ENCODE measurements around the gene MYOCD. TPM values are rescaled to one million over a fixed set of nuclear protein-coding genes. Genes with fewer than 3 reads are reported as not detected.

Gene MYOCD
- total RNA-seq, 1 experiment from 2014 or later, result not detected

GRCh38 chr17:12640364-12640763 lies 25.3 kb upstream of the MYOCD start:
- Histone ChIP-seq H3K4me1 (ENCODE audit: control insufficient read depth, insufficient read depth, low read length) (no peaks in the 10 kb centered on the region), H3K4me3 (ENCODE audit: low read depth in 2 of 2, low read length in 2 of 2) (no peak overlapping the region), H3K9me3 (ENCODE audit: control insufficient read depth, insufficient read depth, low read depth, low read length) (no peaks in the 10 kb centered on the region), H3K36me3 (ENCODE audit: control insufficient read depth, insufficient read depth, low read length) (no peaks in the 10 kb centered on the region), H3K27me3 (ENCODE audit: control insufficient read depth, insufficient read depth, low read length) (no peaks in the 10 kb centered on the region), H3K27ac (ENCODE audit: low read length) (no peak overlapping the region)
- DNase-seq (ENCODE audit: low read depth, low spot score) (no peak), ATAC-seq (no peak)
- intact Hi-C loops (cut with micrococcal nuclease; ENCODE audit: unreplicated experiment), result no loop called here
- in situ Hi-C loops (cut with HindIII; ENCODE audit: low pct_unique_long_range_greater_than_20kb, low sequenced_read_pairs), result no loop called here
- BruUV-seq (replicated peaks), result no TSS peak
- CTCF ChIA-PET, result no interaction called here
- POLR2A ChIA-PET, result no interaction called here
- TF ChIP-seq TCF7L2 (IDR thresholded peaks at IDR 0.05; ENCODE audit: low read depth, low read length) (no peak), POLR2AphosphoS5 (IDR thresholded peaks at IDR 0.05; ENCODE audit: low read depth, low read length) (no peak), REST (IDR thresholded peaks at IDR 0.05; ENCODE audit: insufficient read depth in 1 of 2, low read depth in 2 of 2, low read length in 1 of 2) (no peak), SIN3A (IDR thresholded peaks at IDR 0.05; ENCODE audit: borderline replicate concordance, insufficient read depth, low read depth, low read length) (no peak)
- TF ChIP-seq, protein P1, sequence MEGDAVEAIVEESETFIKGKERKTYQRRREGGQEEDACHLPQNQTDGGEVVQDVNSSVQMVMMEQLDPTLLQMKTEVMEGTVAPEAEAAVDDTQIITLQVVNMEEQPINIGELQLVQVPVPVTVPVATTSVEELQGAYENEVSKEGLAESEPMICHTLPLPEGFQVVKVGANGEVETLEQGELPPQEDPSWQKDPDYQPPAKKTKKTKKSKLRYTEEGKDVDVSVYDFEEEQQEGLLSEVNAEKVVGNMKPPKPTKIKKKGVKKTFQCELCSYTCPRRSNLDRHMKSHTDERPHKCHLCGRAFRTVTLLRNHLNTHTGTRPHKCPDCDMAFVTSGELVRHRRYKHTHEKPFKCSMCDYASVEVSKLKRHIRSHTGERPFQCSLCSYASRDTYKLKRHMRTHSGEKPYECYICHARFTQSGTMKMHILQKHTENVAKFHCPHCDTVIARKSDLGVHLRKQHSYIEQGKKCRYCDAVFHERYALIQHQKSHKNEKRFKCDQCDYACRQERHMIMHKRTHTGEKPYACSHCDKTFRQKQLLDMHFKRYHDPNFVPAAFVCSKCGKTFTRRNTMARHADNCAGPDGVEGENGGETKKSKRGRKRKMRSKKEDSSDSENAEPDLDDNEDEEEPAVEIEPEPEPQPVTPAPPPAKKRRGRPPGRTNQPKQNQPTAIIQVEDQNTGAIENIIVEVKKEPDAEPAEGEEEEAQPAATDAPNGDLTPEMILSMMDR (IDR thresholded peaks at IDR 0.05), result no peak

DNA sequence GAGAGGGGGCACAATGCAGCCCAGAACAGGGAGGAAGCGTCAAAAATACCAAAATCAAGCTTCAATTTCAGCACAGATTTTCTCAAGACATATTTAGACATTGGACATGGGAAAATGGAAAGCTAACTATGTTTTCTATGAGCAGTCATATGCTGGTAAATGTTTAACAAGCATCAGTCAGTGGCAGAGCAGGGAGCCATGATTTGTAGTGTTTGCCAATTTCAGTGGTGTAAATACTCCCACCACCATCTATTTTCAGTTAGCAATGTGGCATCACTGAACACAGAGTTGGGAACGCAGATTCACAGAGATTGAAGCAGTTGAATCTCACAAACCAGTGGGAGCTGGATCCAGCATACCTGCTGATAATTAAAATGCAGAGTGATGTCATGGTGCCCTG lies 24.6 kb upstream of the MYOCD start:
- H3K4me3 ChIP-seq (ENCODE audit: low read depth in 2 of 2, low read length in 2 of 2), result no peak overlapping the region
- no peaks in the 10 kb centered on the region for H3K36me3 ChIP-seq (ENCODE audit: control insufficient read depth, insufficient read depth, low read length)
- no peak overlapping the region for H3K27ac ChIP-seq (ENCODE audit: low read length)
- BruUV-seq (replicated peaks), result no TSS peak
- no peaks in the 10 kb centered on the region for H3K4me1 ChIP-seq (ENCODE audit: control insufficient read depth, insufficient read depth, low read length)
- DNase-seq (ENCODE audit: low read depth, low spot score) (no peak), ATAC-seq (no peak)
- POLR2A ChIA-PET, result no interaction called here
- TF ChIP-seq, protein P1 (IDR thresholded peaks at IDR 0.05), result no peak
- TF ChIP-seq TCF7L2 (IDR thresholded peaks at IDR 0.05; ENCODE audit: low read depth, low read length), result no peak
- TF ChIP-seq SIN3A (IDR thresholded peaks at IDR 0.05; ENCODE audit: borderline replicate concordance, insufficient read depth, low read depth, low read length), result no peak
- TF ChIP-seq REST (IDR thresholded peaks at IDR 0.05; ENCODE audit: insufficient read depth in 1 of 2, low read depth in 2 of 2, low read length in 1 of 2), result no peak
- no peak for TF ChIP-seq POLR2AphosphoS5 (IDR thresholded peaks at IDR 0.05; ENCODE audit: low read depth, low read length)
- H3K27me3 ChIP-seq (ENCODE audit: control insufficient read depth, insufficient read depth, low read length), result no peaks in the 10 kb centered on the region
- CTCF ChIA-PET, result no interaction called here
- no peaks in the 10 kb centered on the region for H3K9me3 ChIP-seq (ENCODE audit: control insufficient read depth, insufficient read depth, low read depth, low read length)
- in situ Hi-C loops (cut with HindIII; ENCODE audit: low pct_unique_long_range_greater_than_20kb, low sequenced_read_pairs), result no loop called here
- intact Hi-C loops (cut with micrococcal nuclease; ENCODE audit: unreplicated experiment), result no loop called here

All from Panc1 (cell line).